AG04449 (cell line): ENCODE measurements around the gene PAX3.

Source experiments
- CTCF ChIA-PET: fragments of 350-600 bp; formaldehyde crosslinking; extraction: SDS; loops from one replicate; lab custom pipeline; 2021; ENCODE audit warnings: antibody characterized with exemption; lab: Yijun Ruan, JAX
- POLR2A ChIA-PET: fragments of 400-600, 350-600 bp; formaldehyde crosslinking; extraction: SDS; loops from one replicate; lab custom pipeline; 2020; ENCODE audit warnings: antibody characterized with exemption, inconsistent platforms; lab: Yijun Ruan, JAX
- DNase-seq: peaks from one replicate; pipeline ENCODE4 v3.0.0-alpha.2; 2010; ENCODE audit warnings: low read depth, low spot score
- H3K4me3 ChIP-seq: 2 replicates; pipeline ENCODE4 v1.5.1; 2011; ENCODE audit warnings: low read depth, mild to moderate bottlenecking, control low read depth, low read length
- CTCF ChIP-seq: IDR thresholded peaks from one replicate; pipeline ENCODE4 v1.5.1; 2011; ENCODE audit warnings: mild to moderate bottlenecking, moderate library complexity, low read length, control low read depth, inconsistent platforms; ENCODE audit not compliant: insufficient read depth; ENCODE audit errors: missing control alignments

Gene PAX3

GRCh38 chr2:222307978-222308730, 9.4 kb upstream of the PAX3 start:
- no peak for DNase-seq
- ChIA-PET POLR2A (no interaction called here), CTCF (no interaction called here)
- no peak overlapping the region for H3K4me3 ChIP-seq
- no peak for TF ChIP-seq CTCF

GRCh38 chr2:222307143-222307756, 8.5 kb upstream of the PAX3 start:
- POLR2A ChIA-PET = no interaction called here
- no peak for DNase-seq
- no peak for TF ChIP-seq CTCF
- peak overlapping the region; percentile 8; the same call in 1 of the 2 replicates for H3K4me3 ChIP-seq
- CTCF ChIA-PET = no interaction called here

GRCh38 chr2:222306393-222307142, 7.8 kb upstream of the PAX3 start:
- peak overlapping the region; percentile 56 for H3K4me3 ChIP-seq
- DNase-seq = no peak
- TF ChIP-seq CTCF = no peak
- CTCF ChIA-PET = no interaction called here
- POLR2A ChIA-PET = no interaction called here

GRCh38 chr2:222305516-222306392, 7.0 kb upstream of the PAX3 start:
- DNase-seq = no peak
- peak overlapping the region; percentile 56 for H3K4me3 ChIP-seq
- ChIA-PET POLR2A (no interaction called here), CTCF (no interaction called here)
- no peak for TF ChIP-seq CTCF

GRCh38 chr2:222304737-222305515, 6.1 kb upstream of the PAX3 start:
- CTCF ChIA-PET = no interaction called here
- H3K4me3 ChIP-seq = peak overlapping the region; percentile 15
- no peak for DNase-seq
- POLR2A ChIA-PET = no interaction called here
- no peak for TF ChIP-seq CTCF
